NCI-H774 (cell line): ENCODE measurements around the gene CNTNAP4.

Source experiments
- DNase-seq: peaks from one replicate; lab custom pipeline; 2025; lab: John Stamatoyannopoulos, UW

The CNTNAP4 gene

GRCh38 chr16:76309639-76310335 lies 32.6 kb downstream of the CNTNAP4 start:
- DNase-seq = no peak

DNA sequence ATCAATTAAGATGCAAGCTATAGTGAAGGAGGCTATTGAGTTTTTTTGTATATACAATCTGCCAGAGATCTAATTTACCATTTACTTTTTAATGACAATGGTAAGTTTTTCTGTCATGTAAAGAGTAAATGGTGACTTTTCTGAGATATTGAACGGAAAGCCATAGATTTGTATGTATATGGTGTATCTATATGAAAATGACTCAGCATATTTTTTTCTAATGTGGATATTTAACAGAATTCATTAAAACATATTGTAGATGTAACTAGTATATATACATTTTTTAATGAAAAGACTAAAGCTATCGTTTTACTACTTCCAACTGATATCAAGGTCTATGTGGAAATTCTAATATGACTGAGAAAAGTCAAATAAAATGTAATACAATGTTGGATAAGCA lies 34.1 kb downstream of the CNTNAP4 start:
- no peak for DNase-seq

DNA sequence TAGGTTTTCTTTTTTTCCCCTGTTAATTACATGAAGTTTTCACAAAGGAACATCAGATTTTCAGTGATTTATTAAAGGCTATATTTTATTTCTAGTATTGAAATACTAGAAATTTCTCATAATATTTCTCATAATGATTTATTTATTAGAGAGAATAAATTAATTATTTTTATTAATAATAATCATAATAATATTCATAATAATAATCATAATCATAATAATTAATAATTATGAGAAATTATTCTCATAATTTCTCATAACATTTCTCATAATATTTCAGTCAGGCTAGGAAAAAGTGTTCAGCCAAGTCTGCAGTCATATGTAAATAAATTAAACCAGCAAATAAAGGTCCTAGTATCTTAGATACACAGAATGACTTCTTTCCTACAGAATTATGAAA lies 41.4 kb downstream of the CNTNAP4 start:
- no peak for DNase-seq

DNA sequence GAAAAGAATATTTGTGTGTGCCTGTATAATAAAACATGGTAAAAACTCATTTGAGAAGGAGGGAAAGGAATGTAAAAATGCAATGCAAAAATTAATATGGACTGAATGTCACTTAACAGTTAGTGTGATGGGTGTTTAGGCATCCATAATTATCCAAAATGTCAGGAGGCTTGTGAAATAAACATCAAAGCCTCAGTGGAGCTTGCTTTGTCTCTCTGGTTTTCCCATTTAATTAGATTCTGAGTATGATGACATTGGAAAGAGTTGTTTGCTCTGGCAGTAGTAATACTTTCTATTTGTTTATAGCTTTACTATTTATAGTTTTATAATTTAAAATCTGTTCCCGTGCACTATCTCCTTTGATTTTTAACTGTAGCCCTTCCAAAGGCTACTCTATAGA lies 51.9 kb downstream of the CNTNAP4 start:
- DNase-seq = no peak

DNA sequence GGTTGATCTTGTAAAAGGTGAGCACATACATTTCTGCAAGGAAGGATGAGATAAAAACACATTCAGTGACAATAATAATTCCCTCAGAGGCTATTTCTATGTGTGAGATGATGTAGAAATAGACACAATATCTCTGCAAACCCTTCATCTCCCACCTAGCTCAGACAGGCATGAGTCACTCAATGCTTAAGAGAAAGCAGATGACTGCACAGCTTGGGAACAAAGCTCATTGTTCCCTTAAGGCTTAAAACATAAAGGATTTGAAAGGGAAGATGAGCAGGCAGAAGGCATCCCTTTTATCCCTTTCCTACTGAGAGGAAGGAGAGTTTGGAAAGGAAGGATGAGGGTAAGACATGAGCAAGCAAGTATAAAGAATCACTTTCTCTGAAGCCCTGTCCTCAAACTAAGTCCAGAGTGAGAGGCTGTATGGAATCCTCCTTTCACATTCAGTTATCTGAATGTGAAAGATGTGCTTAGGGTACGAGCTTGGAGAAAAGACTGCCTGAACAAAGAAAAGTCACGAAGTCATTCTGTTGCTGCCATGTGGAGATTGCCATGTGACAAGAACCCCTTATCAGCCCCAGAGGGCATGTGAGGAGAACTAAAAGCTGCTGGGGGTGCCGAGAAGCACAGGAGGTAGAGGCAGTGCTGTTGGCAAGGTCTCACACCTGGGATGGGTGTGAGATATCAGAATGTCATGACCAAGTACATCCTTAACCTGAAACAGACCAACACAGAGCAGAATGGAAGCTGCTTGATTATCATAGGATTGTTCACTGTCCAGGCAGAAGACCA lies 58.2 kb downstream of the CNTNAP4 start:
- DNase-seq = no peak

GRCh38 chr16:76336112-76336511 lies 58.9 kb downstream of the CNTNAP4 start:
- no peak for DNase-seq

DNA sequence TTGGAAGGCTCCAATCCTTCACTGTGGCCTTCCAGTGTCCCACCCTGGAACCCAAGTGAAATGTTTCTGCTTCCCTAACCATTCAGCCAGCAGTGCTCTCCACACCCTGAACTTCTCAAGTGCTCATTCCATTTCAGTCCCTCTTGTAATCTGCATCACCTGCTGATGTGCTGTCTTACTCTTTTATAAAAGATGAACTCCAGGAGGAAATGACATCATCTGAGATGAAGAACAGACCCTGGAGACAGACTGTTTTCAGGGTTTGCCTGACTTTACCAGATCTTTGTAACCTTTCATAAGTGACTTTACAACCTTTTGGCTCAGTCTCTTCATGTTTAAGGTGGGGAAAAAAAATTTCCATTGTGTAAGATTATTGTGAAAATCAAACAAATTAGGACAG lies 61.3 kb downstream of the CNTNAP4 start:
- no peak for DNase-seq

DNA sequence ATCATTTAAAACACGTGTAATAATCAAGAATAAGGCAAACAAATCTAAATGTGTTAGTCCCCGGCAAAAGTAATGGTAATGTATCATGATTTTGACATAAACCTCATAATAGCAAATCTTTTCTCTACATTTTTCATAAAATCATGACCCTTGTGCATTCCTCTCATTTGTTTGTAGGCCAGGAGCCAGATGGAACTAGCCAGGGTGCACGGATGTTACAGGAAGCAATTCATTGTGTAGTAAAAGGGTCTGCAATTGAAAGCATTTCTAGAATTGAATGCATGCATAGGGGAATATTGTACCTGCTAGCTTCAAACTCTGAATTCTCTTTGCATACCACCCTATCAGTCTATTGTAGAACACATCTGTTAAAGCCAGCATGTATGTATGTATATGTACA lies 66.6 kb downstream of the CNTNAP4 start:
- no peak for DNase-seq

- no peak for DNase-seq
Observed at GRCh38 chr16:76345163-76345661, 68.0 kb downstream of the CNTNAP4 start.

- no peak for DNase-seq
Observed at GRCh38 chr16:76346210-76346609, 69.0 kb downstream of the CNTNAP4 start.

- no peak for DNase-seq
Observed at GRCh38 chr16:76351441-76351840, 74.2 kb downstream of the CNTNAP4 start.

GRCh38 chr16:76360404-76360803 lies 83.2 kb downstream of the CNTNAP4 start:
- DNase-seq = no peak

DNA sequence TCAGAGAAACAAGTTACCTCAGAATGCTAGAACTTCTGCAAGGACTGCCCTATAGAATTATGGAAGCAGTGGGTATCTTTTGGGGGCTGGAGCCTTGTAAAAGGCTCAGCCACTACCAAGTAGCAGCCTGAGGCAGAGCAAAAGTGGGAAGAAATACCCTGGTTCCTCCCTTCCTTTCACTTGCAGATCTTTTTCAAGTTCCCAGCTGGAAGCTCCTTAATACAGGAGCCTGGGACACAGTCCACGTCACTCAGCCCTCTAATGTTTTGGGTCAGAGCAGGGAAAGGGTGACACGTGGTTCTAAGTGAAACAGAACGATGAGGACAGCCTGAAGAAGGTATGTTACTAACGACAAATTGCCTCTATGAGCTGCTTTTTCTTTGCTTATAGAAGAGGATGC lies 93.1 kb downstream of the CNTNAP4 start:
- DNase-seq = no peak

GRCh38 chr16:76371441-76371840 lies 94.2 kb downstream of the CNTNAP4 start:
- no peak for DNase-seq

DNA sequence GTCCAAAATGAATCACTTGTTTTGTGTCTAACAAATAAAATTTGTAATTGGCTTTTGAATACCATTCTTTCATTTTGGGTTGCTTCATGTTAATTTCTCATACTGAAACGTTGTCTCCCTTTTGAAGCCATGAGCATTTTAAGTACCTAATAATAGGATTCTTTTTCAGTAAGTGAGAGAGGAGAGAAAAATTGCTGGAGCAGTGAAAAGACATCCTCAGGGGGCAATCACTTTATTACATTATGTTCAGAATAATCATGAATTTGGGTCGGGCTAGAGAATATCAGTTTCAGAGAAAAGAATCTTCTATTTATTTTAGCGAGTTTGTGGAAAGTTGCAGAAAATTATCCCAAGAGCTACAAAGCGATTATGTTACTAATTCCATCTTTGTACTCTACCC lies 96.8 kb downstream of the CNTNAP4 start:
- DNase-seq = no peak

GRCh38 chr16:76376988-76377387 lies 99.8 kb downstream of the CNTNAP4 start:
- no peak for DNase-seq

- DNase-seq = no peak
Observed at GRCh38 chr16:76378020-76378419, 100.8 kb downstream of the CNTNAP4 start.

DNA sequence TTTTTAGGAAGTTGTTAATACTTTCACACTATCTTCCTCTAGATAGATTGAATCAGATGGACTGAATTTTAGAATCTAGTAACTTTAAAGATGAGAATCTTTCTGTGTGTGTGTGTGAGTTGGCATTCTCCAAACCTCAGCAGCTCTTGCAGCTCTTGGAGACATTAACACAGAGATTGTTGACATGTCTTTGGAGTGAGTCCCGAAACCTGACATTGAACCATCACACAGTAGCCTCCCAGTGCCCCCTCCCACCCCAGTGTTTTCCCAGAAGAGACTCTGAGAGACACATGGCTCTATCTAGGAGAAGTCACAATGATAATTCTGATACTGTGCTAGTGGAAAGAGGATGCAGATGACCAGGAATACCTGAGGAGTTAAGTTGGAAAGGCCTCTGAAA lies 103.9 kb downstream of the CNTNAP4 start:
- no peak for DNase-seq

- DNase-seq = no peak
Observed at GRCh38 chr16:76385601-76386230, 108.5 kb downstream of the CNTNAP4 start.

GRCh38 chr16:76386784-76387183 lies 109.6 kb downstream of the CNTNAP4 start:
- DNase-seq = no peak

- no peak for DNase-seq
Observed at GRCh38 chr16:76387994-76388393, 110.8 kb downstream of the CNTNAP4 start.

DNA sequence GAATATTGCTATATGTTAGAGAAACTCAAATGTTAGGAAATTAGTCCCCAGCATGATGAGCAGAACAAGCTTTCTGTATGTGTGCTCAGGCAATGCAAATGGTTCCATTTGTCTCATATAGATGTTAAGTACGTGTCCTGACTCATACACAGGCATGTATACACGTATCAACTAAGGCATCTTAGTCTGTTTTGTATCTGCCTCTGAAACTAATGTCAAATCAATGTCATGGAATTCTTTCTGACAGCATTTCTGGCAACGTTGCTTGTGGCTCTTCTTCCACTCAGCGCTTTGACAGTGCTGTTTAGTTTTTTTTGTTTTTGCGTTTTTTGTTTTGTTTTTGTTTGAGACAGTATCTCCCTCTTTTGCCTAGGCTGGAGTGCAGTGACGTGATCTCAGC lies 111.9 kb downstream of the CNTNAP4 start:
- no peak for DNase-seq

GRCh38 chr16:76390476-76390875 lies 113.3 kb downstream of the CNTNAP4 start:
- no peak for DNase-seq
